ENCODE results near the gene COL4A6.
A peak's percentile ranks its signal among the peaks of the same experiment; 100 is the strongest.

The COL4A6 gene

GRCh38 chrX:108199041-108199440, 239.2 kb downstream of the COL4A6 start:
- DNase-seq = no peak

DNA sequence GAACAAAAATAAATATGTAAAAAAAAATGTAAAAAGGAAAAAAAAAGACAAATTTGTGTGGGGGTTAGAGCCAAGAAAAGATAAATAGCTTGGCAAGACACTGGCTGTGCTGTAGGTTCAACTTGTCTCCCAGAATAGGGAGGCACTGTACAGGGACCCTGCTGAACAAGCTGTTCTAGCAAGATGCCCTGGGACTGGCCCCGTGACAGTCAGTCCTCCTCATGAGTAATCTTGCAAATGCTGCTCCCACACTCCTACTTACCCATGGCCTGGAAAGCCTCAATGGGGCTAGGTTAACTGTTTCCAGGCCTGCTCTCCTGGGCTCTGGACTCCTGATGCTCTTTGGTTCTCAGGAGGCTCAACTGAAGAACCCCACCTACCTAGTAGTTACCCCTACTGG, 239.8 kb downstream of the COL4A6 start:
- DNase-seq = no peak

- no peak for DNase-seq
Measured at GRCh38 chrX:108186811-108187210, 251.4 kb downstream of the COL4A6 start.

DNA sequence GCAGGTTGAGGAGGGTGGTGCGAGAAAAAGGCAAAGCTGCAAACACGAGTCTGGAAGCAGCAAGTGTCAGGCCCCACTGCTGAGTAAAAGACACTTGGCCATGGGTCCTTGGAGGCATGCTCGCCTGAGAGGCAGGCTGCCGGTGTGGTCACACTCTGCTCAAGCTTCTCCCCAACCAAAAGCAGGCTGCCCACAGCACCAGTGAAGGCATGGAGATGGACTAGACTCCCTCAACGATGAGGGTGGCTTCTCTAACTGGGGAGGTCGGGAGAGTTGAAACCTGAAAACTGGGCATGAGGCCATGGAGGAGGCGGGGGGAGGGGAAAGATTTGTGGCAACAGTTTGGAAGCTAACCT, 260.1 kb downstream of the COL4A6 start:
- no peak for DNase-seq

DNA sequence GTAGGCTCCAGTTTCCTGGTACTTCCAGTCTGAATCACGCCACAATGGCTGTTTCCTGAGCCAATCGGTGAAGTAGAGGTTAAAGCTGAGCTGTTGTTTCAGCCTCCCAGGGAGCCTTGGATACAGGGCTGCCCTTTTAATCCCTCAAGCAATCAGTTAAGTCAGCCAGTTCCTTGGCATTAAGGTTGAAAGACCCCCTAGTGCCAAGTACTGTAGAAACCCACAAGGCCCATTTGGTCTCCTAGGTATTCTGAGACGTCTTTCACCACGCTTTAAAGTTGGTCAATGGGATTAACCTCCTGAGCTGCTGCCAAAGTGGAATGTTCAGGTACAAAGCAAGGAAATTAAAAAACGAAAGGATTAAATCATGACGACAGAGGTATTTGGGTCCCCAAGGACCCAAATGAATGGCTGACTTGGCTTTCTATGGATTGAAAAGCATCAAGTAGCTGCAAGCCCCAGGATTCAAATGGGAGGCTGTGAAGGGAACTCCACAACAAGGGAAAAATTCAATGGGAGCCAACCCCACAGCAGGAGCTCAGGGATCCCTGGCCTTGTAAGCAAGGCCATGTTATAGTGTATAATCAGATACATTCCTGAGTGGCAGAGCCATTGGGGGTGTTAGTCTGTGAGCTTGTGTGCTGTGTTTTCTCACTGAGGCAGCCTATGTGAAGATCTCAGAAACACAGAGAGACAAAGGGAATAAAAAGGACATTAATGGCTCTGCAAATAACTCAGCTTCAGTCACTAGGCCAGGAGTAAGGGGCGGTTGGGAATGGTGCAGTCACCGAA, 260.7 kb downstream of the COL4A6 start:
- no peak for DNase-seq

DNA sequence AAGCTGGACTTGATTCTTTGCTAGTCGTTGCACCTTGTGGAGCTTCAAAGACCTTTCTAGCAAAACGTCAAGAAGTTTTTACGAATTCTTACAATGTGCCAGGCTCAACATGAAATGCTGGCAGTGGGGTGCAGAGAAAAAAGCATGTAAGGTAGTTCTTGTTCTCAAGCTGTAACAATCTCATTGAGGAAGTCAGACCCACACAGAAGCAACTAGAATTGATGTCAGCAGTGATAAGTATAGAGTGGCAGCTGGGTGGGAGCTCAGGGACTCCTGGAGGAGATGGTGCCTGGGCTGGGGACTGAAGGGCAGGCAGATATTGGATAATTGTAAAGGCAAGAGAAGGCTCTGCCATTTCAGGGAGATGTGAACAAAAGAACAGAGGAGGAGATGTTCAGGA, 264.3 kb downstream of the COL4A6 start:
- no peak for DNase-seq

DNA sequence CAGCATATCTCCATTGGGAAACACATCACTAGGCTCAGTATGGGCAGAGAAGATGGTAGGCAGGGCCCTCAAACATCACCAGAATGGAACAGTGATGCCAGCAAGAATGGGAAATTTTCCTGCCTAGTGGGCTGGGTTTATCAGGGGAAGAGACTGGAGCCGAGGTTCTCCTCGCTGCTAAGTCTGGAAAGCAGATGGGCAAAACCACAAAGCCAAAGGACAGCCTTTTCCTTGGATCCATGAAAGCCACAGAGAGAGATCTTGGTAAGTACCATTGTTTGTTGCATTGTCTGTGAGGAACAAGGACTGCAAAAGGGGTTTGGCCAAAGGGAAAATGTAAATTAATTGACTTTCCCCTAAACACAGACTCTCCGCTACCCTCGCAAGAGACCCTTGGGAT, 266.6 kb downstream of the COL4A6 start:
- DNase-seq = no peak

DNA sequence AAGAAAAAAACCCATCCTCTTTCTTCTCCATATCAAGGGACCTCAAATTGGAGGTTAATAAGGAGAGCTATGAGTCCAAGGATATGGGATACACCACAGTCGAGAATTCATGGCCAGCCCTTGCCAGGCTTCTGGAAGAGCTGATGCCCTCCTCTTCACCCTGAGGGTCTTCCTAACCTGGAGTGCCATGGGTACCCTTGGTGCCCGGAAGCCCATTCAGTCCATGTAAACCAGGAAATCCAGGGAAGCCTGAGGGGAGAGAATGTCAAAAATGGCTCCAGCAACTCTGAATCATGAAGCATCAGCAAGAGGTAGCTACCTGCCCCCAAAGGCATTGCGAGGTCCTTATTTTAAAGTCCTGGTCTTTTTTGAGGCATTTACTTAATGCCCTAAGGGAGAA, 268.5 kb downstream of the COL4A6 start:
- DNase-seq = no peak

DNA sequence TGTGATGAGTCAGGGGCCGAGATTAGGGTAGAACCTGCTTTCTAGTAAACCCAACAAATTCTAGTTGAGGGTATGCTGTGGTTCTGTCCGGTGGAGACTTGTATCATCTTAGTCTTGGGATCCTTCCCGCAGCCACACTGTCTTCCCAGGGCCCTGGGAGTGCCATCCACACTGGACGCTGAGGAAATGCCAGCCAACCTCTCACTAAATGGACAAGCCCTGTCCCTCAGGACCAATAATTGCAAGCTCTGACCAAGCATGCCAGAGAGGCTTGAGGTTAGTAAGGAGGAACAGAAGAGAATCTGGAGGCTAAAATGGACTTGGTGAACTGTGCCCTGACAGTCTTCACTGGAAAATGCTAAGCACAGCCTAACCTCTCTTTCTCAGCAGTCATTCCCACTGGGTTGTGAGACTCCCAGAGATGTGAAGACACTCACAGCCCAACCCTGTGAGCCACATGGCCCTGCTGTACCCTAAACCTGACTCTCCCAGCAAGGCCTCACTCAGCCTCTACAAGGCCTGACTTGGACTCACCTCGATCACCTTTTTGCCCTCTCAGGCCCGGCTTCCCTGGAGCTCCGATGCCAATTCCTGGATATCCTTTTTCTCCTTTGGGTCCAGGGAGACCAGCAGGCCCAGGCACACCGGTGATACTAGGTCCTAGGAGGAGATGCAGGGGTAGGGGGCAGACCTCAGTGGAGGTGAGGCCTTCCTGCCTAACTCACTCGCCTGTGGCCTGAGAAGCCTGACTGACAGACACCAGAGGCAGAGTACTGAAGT, 269.1 kb downstream of the COL4A6 start:
- DNase-seq = no peak

DNA sequence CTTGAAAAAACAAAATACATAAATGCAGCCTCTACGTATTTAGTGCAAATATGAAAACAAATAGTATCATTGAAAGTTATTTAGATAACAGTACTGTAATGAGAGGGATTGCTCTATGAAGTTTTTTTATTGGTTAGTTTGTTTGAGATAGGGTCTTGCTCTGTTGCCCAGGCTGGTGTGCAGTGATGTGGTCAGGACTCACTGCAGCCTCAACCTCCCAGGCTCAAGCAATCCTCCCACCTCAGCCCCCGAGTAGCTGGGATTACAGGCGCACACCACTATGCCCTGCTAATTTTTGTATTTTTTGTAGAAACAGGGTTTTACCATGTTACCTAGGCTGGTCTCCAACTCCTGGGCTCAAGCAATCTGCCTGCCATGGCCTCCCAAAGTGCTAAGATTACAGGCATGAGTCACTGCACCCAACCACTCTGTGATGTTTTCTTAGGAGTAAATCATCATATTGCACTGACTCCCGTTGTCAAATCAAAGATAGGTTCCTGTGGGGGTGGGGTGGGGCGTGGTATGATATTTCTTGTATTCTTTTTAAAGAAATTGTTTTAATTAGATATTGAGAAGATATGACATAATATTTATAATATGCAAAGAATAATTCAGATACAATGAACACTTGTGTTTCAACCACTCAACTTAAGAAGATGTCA, 270.9 kb downstream of the COL4A6 start:
- no peak for DNase-seq

- peak; percentile 10 for DNase-seq
Measured at GRCh38 chrX:108165383-108166111, 272.7 kb downstream of the COL4A6 start.

DNA sequence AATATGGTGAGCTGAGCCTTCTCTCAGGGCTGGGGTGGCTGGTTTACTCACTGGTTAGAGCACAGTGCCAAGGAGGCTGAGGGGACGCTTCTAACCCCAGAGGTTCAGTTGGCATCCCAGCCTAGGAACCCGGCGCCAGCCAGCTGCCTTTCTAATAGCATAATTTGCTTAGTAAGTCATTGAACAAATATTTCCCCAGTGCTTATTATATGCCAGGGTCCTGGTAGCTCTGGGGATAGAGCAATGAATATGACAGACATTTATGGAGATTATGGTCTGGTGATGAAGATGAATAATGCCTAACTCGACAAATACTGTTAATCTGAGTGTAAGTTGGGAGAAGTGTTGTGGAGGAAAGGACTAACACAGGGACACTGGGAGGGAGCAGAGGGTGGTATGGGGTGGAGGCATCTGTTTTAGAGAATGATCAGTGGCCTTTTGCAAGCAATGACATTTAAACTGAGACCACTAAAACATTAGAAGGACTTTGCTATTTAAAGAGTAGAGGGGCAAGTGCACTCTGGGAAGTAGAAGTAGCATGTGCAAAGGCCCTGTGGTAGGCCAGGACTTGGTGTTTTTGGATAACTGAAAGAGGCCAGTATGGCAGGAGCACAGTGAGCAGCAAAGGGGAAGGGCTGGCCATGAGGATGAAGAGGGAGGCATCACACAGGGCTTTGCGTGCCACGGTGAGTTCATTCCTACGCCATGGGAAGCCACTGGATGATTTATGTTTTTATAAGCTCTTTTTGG, 274.7 kb downstream of the COL4A6 start:
- DNase-seq = no peak

- no peak for DNase-seq
Measured at GRCh38 chrX:108162265-108162664, 276.0 kb downstream of the COL4A6 start.

GRCh38 chrX:108160309-108160708, 277.9 kb downstream of the COL4A6 start:
- DNase-seq = no peak

- no peak for DNase-seq
Measured at GRCh38 chrX:108159028-108159670, 279.1 kb downstream of the COL4A6 start.

DNA sequence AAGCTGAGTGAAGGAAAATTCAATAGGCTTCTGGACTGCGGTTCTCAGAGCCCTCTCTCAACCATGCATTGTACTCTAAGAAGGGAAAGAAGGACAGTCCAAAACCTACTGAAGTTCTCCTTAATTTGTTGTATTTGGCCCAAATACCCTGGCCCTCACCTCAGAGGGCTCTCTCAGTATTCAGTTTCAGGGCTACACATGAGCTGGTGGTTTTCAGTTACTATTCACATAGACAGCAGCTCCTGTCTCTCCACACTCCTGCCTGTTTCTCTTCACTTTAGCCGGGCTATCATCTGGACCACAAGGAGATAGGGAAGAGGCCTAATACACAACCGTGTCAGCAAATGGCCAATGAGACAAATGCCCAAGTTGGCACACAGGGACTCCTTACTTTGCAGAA, 280.6 kb downstream of the COL4A6 start:
- DNase-seq = no peak

GRCh38 chrX:108156934-108157466, 281.2 kb downstream of the COL4A6 start:
- DNase-seq = no peak

- no peak for DNase-seq
Measured at GRCh38 chrX:108156082-108156481, 282.1 kb downstream of the COL4A6 start.

- no peak for DNase-seq
Measured at GRCh38 chrX:108148524-108148923, 289.7 kb downstream of the COL4A6 start.

- DNase-seq = no peak
Measured at GRCh38 chrX:108138814-108139702, 299.2 kb downstream of the COL4A6 start.

DNA sequence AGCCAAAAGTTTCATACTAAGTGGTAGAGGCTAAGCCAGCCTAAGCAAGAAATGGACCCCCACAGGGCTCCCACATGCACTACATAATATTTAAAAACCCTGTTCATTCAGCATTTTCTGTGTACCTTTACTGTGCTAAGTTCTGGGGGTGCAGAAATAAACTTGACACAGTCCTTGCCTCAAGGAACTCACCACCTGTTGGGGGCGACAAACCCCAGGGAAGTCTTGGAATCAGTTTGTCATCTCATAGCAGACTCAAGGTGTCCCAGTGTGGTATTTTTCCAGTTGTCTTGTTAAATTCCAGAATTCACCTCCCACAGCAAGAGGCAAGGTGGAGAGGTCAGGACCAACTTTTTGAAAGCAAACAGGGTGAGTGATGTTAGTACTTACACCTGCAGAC, 303.5 kb downstream of the COL4A6 start:
- DNase-seq = no peak
